HepG2 (cell line): ENCODE measurements around the gene NLRC5. TPM values are rescaled to one million over a fixed set of nuclear protein-coding genes. Genes with fewer than 3 reads are reported as not detected.

Experiments
- ATAC-seq: fragments of 200-7000 bp; cut with Tn5 transposase; 3 replicates; pipeline ENCODE4 v1.9.1; 2020; ENCODE audit warnings: mild to moderate bottlenecking, moderate library complexity
- BruUV-seq: library from RNA; stranded (reverse); fragments of 400-500 nt; replicated peaks from 2 replicates; lab custom pipeline; 2021; lab: Mats Ljungman, UMichigan
- CTCF ChIA-PET: fragments of 300-600 bp; formaldehyde crosslinking; extraction: SDS; loops from one replicate; lab custom pipeline; 2021; ENCODE audit warnings: low total read pairs, inconsistent platforms, low intra/inter-chr PET ratio; lab: Yijun Ruan, JAX
- POLR2A ChIA-PET: fragments of 350-600 bp; sonication (Branson Sonifier 250); formaldehyde crosslinking; loops from one replicate; lab custom pipeline; 2020; ENCODE audit warnings: antibody characterized with exemption, inconsistent platforms; lab: Yijun Ruan, JAX
- DNase-seq: peaks from one replicate; pipeline ENCODE4 v3.0.0-alpha.2; 2015; ENCODE audit warnings: low spot score
- FAIRE-seq: peaks from 3 replicates; lab custom pipeline; 2011; peaks lifted over from hg19 to GRCh38; lab: Jason Lieb, UNC
- H2AFZ ChIP-seq: one replicate; pipeline ENCODE4 v1.6.1; 2011; ENCODE audit warnings: low read length, inconsistent platforms
- H3K27ac ChIP-seq: fragments of 300-600 bp; 3 replicates; pipeline ENCODE4 v1.8.0; 2011; ENCODE audit warnings: mixed run types, mild to moderate bottlenecking, mixed read lengths, low read length, inconsistent platforms; ENCODE audit not compliant: insufficient read depth; ENCODE audit errors: extremely low read length
- H3K27me3 ChIP-seq, 2 experiments: fragments of 200-600 bp in 1 of 2; 2 replicates in 1 of 2; 3 replicates in 1 of 2; pipeline versions ENCODE4 v1.6.0 to v1.8.0; 2011; ENCODE audit warnings: low read length in 2 of 2, mild to moderate bottlenecking in 2 of 2, moderate library complexity in 2 of 2, inconsistent platforms in 1 of 2; ENCODE audit not compliant: insufficient read depth in 2 of 2, control insufficient read depth in 1 of 2
- H3K36me3 ChIP-seq, 2 experiments: fragments of 200-600 bp in 1 of 2; replicated peaks in 1 of 2; 2 replicates in 1 of 2; 3 replicates in 1 of 2; pipeline versions ENCODE4 v1.5.1 to v1.8.0; 2011; ENCODE audit warnings: low read length in 2 of 2, inconsistent platforms in 1 of 2; ENCODE audit not compliant: insufficient read depth in 2 of 2, control insufficient read depth in 1 of 2
- H3K4me1 ChIP-seq: 2 replicates; pipeline ENCODE4 v1.5.1; 2012; ENCODE audit warnings: low read length, inconsistent platforms; ENCODE audit not compliant: insufficient read depth
- H3K4me2 ChIP-seq: 2 replicates; pipeline ENCODE4 v1.6.0; 2011; ENCODE audit warnings: low read depth, low read length, inconsistent platforms
- H3K4me3 ChIP-seq, 3 experiments: fragments of 200-600 bp in 1 of 3; sonication (generic), shearing (Covaris generic) in 1 of 3; replicated peaks in 1 of 3; 2 replicates each; pipeline ENCODE4 v1.5.1; 2011 to 2016; ENCODE audit warnings: low read length in 3 of 3, inconsistent platforms in 2 of 3, low read depth in 2 of 3, mild to moderate bottlenecking in 2 of 3, control low read depth in 1 of 3, mixed read lengths in 1 of 3; ENCODE audit not compliant: insufficient read depth in 1 of 3
- H3K79me2 ChIP-seq: one replicate; pipeline ENCODE4 v1.6.1; 2011; ENCODE audit warnings: low read length, inconsistent platforms; ENCODE audit not compliant: insufficient read depth
- H3K9ac ChIP-seq: 2 replicates; pipeline ENCODE4 v1.6.0; 2011; ENCODE audit warnings: mild to moderate bottlenecking, low read depth, low read length, inconsistent platforms; ENCODE audit not compliant: insufficient read depth
- H3K9me3 ChIP-seq: 2 replicates; pipeline ENCODE4 v1.5.1; 2012; ENCODE audit warnings: mild to moderate bottlenecking, low read length
- H4K20me1 ChIP-seq: 2 replicates; pipeline ENCODE4 v1.6.0; 2011; ENCODE audit warnings: inconsistent platforms, mild to moderate bottlenecking, low read length, moderate library complexity; ENCODE audit not compliant: insufficient read depth
- HNRNPLL ChIP-seq: fragments of 200-400 bp; formaldehyde crosslinking; IDR thresholded peaks from 2 replicates; pipeline ENCODE4 v1.6.1; 2017; ENCODE audit warnings: mild to moderate bottlenecking, low read depth, low read length; ENCODE audit not compliant: poor library complexity, severe bottlenecking
- KDM2A ChIP-seq: sonication (generic); formaldehyde crosslinking; IDR thresholded peaks from 2 replicates; pipeline ENCODE4 v1.4.0; 2020; ENCODE audit warnings: low read depth, missing genetic modification reagents, borderline replicate concordance
- MNT ChIP-seq: fragments of 450-650 bp; IDR thresholded peaks from 2 replicates; pipeline ENCODE4 v1.6.1; 2016
- SMC3 ChIP-seq: IDR thresholded peaks from 2 replicates; pipeline ENCODE4 v1.6.1; 2011; ENCODE audit warnings: low read length, improper control_type of control experiment
- XRCC5 ChIP-seq: fragments of 200-400 bp; formaldehyde crosslinking; optimal IDR thresholded peaks from 2 replicates; pipeline ENCODE3; 2017; ENCODE audit warnings: mild to moderate bottlenecking, low read length
- ZFY ChIP-seq: sonication (generic); formaldehyde crosslinking; IDR thresholded peaks from 2 replicates; pipeline ENCODE4 v1.4.0; 2020; ENCODE audit warnings: missing genetic modification reagents
- ZNF225 ChIP-seq: sonication (generic); formaldehyde crosslinking; IDR thresholded peaks from 2 replicates; pipeline ENCODE4 v1.4.0; 2020; ENCODE audit warnings: mild to moderate bottlenecking, missing genetic modification reagents
- ZNF230 ChIP-seq: sonication (generic); formaldehyde crosslinking; IDR thresholded peaks from 2 replicates; pipeline ENCODE4 v1.4.0; 2020; ENCODE audit warnings: mild to moderate bottlenecking, missing genetic modification reagents
- ZNF431 ChIP-seq: sonication (generic); formaldehyde crosslinking; IDR thresholded peaks from 2 replicates; pipeline ENCODE4 v1.9.0; 2022; ENCODE audit warnings: missing genetic modification reagents, low read depth, mild to moderate bottlenecking, borderline replicate concordance
- ZNF574 ChIP-seq: sonication (generic); formaldehyde crosslinking; IDR thresholded peaks from 2 replicates; pipeline ENCODE4 v1.4.0; 2020; ENCODE audit warnings: missing genetic modification reagents
- WGBS: methylation state at CpG from one replicate; pipeline ENCODE4 v1.1.6; 2017; ENCODE audit warnings: low lambda C conversion rate; 5-methylcytosine and 5-hydroxymethylcytosine counted together
- in situ Hi-C: cut with HindIII; loops from 2 replicates; pipeline ENCODE4 v1.10.0; 2017; ENCODE audit warnings: low pct_unique_long_range_greater_than_20kb; ENCODE audit not compliant: extremely low pct_ligation_motif_present
- intact Hi-C: fragments of 100-400 bp; cut with micrococcal nuclease; formaldehyde crosslinking; loops from one replicate; pipeline ENCODE4 v1.10.0; 2022; ENCODE audit not compliant: unreplicated experiment
- polyA plus RNA-seq, 8 experiments: library from polyadenylated mRNA; depleted of rRNA in 3 of 8; stranded (reverse) in 7 of 8; unstranded in 1 of 8; fragments of >200 nt; fragmentation: Illumina TruSeq in 4 of 8; extraction: Trizol in 4 of 8; gene quantifications; 2 replicates each; pipeline versions ENCODE4 v1.2.1 to v1.2.3, GENCODE V29; 2011 to 2016; ENCODE audit warnings: low read depth in 4 of 8, missing spikeins in 1 of 8, mixed read lengths in 1 of 8; ENCODE audit not compliant: insufficient read depth in 1 of 8
- total RNA-seq, 5 experiments: library from RNA; depleted of rRNA; stranded (reverse); fragments of >200 nt; fragmentation: Illumina TruSeq; extraction: Trizol; gene quantifications; 2 replicates each; pipeline ENCODE4 v1.2.3, GENCODE V29; 2016; ENCODE audit warnings: low read depth in 1 of 5
- TF ChIP-seq, protein P1 (sequence below): sonication (generic); formaldehyde crosslinking; IDR thresholded peaks from 2 replicates; pipeline ENCODE4 v1.4.0; 2020; ENCODE audit warnings: missing genetic modification reagents

NLRC5 gene
- total and polyA plus RNA-seq, 2 of the 13 experiments (the other 11 are each of a cell fraction or from before 2014, with no cell fraction given): 6.3 to 12.7 TPM

GRCh38 chr16:56950051-56950450 is 39.3 kb upstream of the NLRC5 start:
- H3K9ac ChIP-seq: no peak overlapping the region
- peaks cover 57% of the 10 kb centered on the region for H3K4me1 ChIP-seq
- no peaks in the 10 kb centered on the region for H3K79me2 ChIP-seq
- in situ Hi-C loops (loop anchor here (5.0 kb wide), 1 partner anchor 83 kb away; the partner anchor contains the start of gene SLC12A3), intact Hi-C loops (no loop called here)
- FAIRE-seq (no peak), ATAC-seq (peak; percentile 4), DNase-seq (no peak)
- no peak overlapping the region for H2AFZ ChIP-seq
- 59% methylated on average over 4 of the region's 4 CpGs for WGBS
- BruUV-seq: no TSS peak
- H3K36me3 ChIP-seq: peaks cover under 1 to 4% of the 10 kb centered on the region in 2 experiments; a peak in 2 of 5 replicates
- CTCF ChIA-PET: interaction anchor here (2.8 kb wide), 1 partner anchor 83 kb away, joined by 20 read pairs; no protein-coding TSS in a partner anchor
- peaks cover 4% of the 10 kb centered on the region; the same call in 1 of the 2 replicates for H4K20me1 ChIP-seq
- peak overlapping the region; percentile 36; the same call in 1 of the 2 replicates for H3K4me2 ChIP-seq
- H3K27ac ChIP-seq: no peak overlapping the region
- H3K27me3 ChIP-seq: no peaks in the 10 kb centered on the region
- H3K9me3 ChIP-seq: no peaks in the 10 kb centered on the region
- POLR2A ChIA-PET: interaction anchor here (1.0 to 1.3 kb wide), 2 partner anchors 18 to 135 kb away, joined by 3 read pairs; partner anchors contain the start of gene HERPUD1
- no peak overlapping the region for H3K4me3 ChIP-seq
- TF ChIP-seq ZNF230 (CRISPR knock-in tag) (0 out of 2 replicates have a peak, but pooled peaks have one; percentile 32), XRCC5 (no peak), KDM2A (0 out of 2 replicates have a peak, but pooled peaks have one; percentile 9), HNRNPLL (no peak)

GRCh38 chr16:56950455-56950854 is 38.9 kb upstream of the NLRC5 start:
- peak overlapping the region; percentile 36; the same call in 1 of the 2 replicates for H3K4me2 ChIP-seq
- intact Hi-C loops: no loop called here
- no peak for DNase-seq
- TF ChIP-seq SMC3 (peak; percentile 3; the same call in 1 of the 2 replicates), MNT (peak; percentile 25; the same call in 1 of the 2 replicates), ZNF431 (CRISPR knock-in tag) (0 out of 2 replicates have a peak, but pooled peaks have one; percentile 24), ZFY (CRISPR knock-in tag) (peak; percentile 8; the same call in 1 of the 2 replicates), ZNF225 (CRISPR knock-in tag) (no peak), ZNF574 (CRISPR knock-in tag) (0 out of 2 replicates have a peak, but pooled peaks have one; percentile 6)
- TF ChIP-seq, protein P1, sequence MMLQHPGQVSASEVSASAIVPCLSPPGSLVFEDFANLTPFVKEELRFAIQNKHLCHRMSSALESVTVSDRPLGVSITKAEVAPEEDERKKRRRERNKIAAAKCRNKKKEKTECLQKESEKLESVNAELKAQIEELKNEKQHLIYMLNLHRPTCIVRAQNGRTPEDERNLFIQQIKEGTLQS (CRISPR knock-in tag): no peak
- TF ChIP-seq, all 625 proteins: peak for 5
- Histone ChIP-seq H4K20me1 (peaks cover 4% of the 10 kb centered on the region; the same call in 1 of the 2 replicates), H3K27me3 (no peaks in the 10 kb centered on the region), H2AFZ (no peak overlapping the region), H3K79me2 (no peaks in the 10 kb centered on the region), H3K9ac (no peak overlapping the region), H3K4me1 (peaks cover 53% of the 10 kb centered on the region), H3K36me3 (no peaks in the 10 kb centered on the region), H3K9me3 (no peaks in the 10 kb centered on the region), H3K4me3 (no peak overlapping the region), H3K27ac (no peak overlapping the region)
- 27% methylated on average over 7 of the region's 7 CpGs for WGBS
- ChIA-PET POLR2A (interaction anchor here (1.1 to 1.3 kb wide), 3 partner anchors 10 to 23 kb away, joined by 3 read pairs; partner anchors contain the start of gene HERPUD1), CTCF (interaction anchor here (1.2 to 2.8 kb wide), 2 partner anchors 14 to 83 kb away, joined by 4 to 20 read pairs; no protein-coding TSS in a partner anchor)
- FAIRE-seq (no peak), ATAC-seq (peak; percentile 17)
- in situ Hi-C loops: loop anchor here (5.0 kb wide), 1 partner anchor 83 kb away; the partner anchor contains the start of gene SLC12A3
- no TSS peak for BruUV-seq
